ENCODE data around the gene MEMO1. TPM values are rescaled to one million over a fixed set of nuclear protein-coding genes. Genes with fewer than 3 reads are reported as not detected.

MEMO1 gene
- polyA plus RNA-seq, 1 donor (not counting 4 experiments of a cell fraction or from before 2014, with no cell fraction given), result 125 TPM

- no peaks in the 10 kb centered on the region for H3K9me3 ChIP-seq (ENCODE audit: control insufficient read depth, low read depth, low read length)
- dilution Hi-C loops (cut with MboI; ENCODE audit: extremely low pct_ligation_motif_present, low sequenced_read_pairs), result no loop called here
- no peak overlapping the region for H3K4me2 ChIP-seq (ENCODE audit: control insufficient read depth, extremely low read depth, insufficient read depth, low read depth, low read length)
- no peak overlapping the region for H3K4me3 ChIP-seq (ENCODE audit: control insufficient read depth in 2 of 3, extremely low read depth in 1 of 3, insufficient read depth in 2 of 3, low read depth in 1 of 3, low read length in 3 of 3)
- TF ChIP-seq EZH2 (IDR thresholded peaks at IDR 0.05; ENCODE audit: low read length) (no peak), CTCF (optimal IDR thresholded peaks at IDR 0.05 in 1 of 3, IDR thresholded peaks at IDR 0.05 in 1 of 3, conservative IDR thresholded peaks at IDR 0.05 in 1 of 3; ENCODE audit: extremely low read depth in 1 of 3, insufficient read depth in 2 of 3, low read length in 3 of 3) (no peak)
- H2AFZ ChIP-seq (ENCODE audit: control insufficient read depth, low read length), result no peak overlapping the region
- H3K79me2 ChIP-seq (ENCODE audit: control insufficient read depth, insufficient read depth, low read length), result peaks cover 47% of the 10 kb centered on the region
- H3K27me3 ChIP-seq (ENCODE audit: control insufficient read depth, extremely low read depth, insufficient read depth, low read length), result no peaks in the 10 kb centered on the region
- FAIRE-seq, result no peak
- H3K9me1 ChIP-seq (ENCODE audit: control insufficient read depth, extremely low read depth, insufficient read depth, low read length), result peaks cover 3% of the 10 kb centered on the region
- H3K27ac ChIP-seq (ENCODE audit: control insufficient read depth, insufficient read depth, low read length), result no peak overlapping the region
- no peaks in the 10 kb centered on the region for H4K20me1 ChIP-seq (ENCODE audit: control insufficient read depth, extremely low read depth, insufficient read depth, low read length)
- no peak for DNase-seq (ENCODE audit: low read depth, low spot score)
- H3K9ac ChIP-seq (ENCODE audit: control insufficient read depth, extremely low read depth, insufficient read depth, low read length), result no peak overlapping the region
- no peaks in the 10 kb centered on the region for H3K4me1 ChIP-seq (ENCODE audit: control insufficient read depth, extremely low read depth, insufficient read depth, low read length)
- H3K36me3 ChIP-seq (ENCODE audit: control insufficient read depth in 2 of 2, extremely low read depth in 1 of 2, insufficient read depth in 2 of 2, low read length in 2 of 2), result peaks cover 3 to 6% of the 10 kb centered on the region in 2 experiments
Measured at GRCh38 chr2:31931916-31932315, 78.9 kb downstream of the MEMO1 start.

- Histone ChIP-seq H3K79me2 (ENCODE audit: control insufficient read depth, insufficient read depth, low read length) (peaks cover 6% of the 10 kb centered on the region), H2AFZ (ENCODE audit: control insufficient read depth, low read length) (no peak overlapping the region), H3K27ac (ENCODE audit: control insufficient read depth, insufficient read depth, low read length) (no peak overlapping the region), H3K4me1 (ENCODE audit: control insufficient read depth, extremely low read depth, insufficient read depth, low read length) (no peaks in the 10 kb centered on the region), H3K4me2 (ENCODE audit: control insufficient read depth, extremely low read depth, insufficient read depth, low read depth, low read length) (no peak overlapping the region), H3K9me1 (ENCODE audit: control insufficient read depth, extremely low read depth, insufficient read depth, low read length) (no peaks in the 10 kb centered on the region), H3K9me3 (ENCODE audit: control insufficient read depth, low read depth, low read length) (no peaks in the 10 kb centered on the region), H3K27me3 (ENCODE audit: control insufficient read depth, extremely low read depth, insufficient read depth, low read length) (no peaks in the 10 kb centered on the region), H3K36me3 (ENCODE audit: control insufficient read depth in 2 of 2, extremely low read depth in 1 of 2, insufficient read depth in 2 of 2, low read length in 2 of 2) (peaks cover 0 to 3% of the 10 kb centered on the region in 2 experiments), H3K9ac (ENCODE audit: control insufficient read depth, extremely low read depth, insufficient read depth, low read length) (no peak overlapping the region), H4K20me1 (ENCODE audit: control insufficient read depth, extremely low read depth, insufficient read depth, low read length) (no peaks in the 10 kb centered on the region), H3K4me3 (ENCODE audit: control insufficient read depth in 2 of 3, extremely low read depth in 1 of 3, insufficient read depth in 2 of 3, low read depth in 1 of 3, low read length in 3 of 3) (no peak overlapping the region)
- dilution Hi-C loops (cut with MboI; ENCODE audit: extremely low pct_ligation_motif_present, low sequenced_read_pairs), result no loop called here
- DNase-seq (ENCODE audit: low read depth, low spot score), result no peak
- FAIRE-seq, result no peak
- TF ChIP-seq CTCF (optimal IDR thresholded peaks at IDR 0.05 in 1 of 3, IDR thresholded peaks at IDR 0.05 in 1 of 3, conservative IDR thresholded peaks at IDR 0.05 in 1 of 3; ENCODE audit: extremely low read depth in 1 of 3, insufficient read depth in 2 of 3, low read length in 3 of 3), result no peak
- TF ChIP-seq EZH2 (IDR thresholded peaks at IDR 0.05; ENCODE audit: low read length), result no peak
Measured at GRCh38 chr2:31925517-31925916, 85.3 kb downstream of the MEMO1 start.

Measured in keratinocyte (primary cell).